GM21528 (cell line): ENCODE results near the gene UVRAG.
"Not testable (repeated sequence)": the region's sequence is repeated elsewhere in the genome, so short reads cannot be mapped to it uniquely, and the experiment has no call there.

Experiments
- ATAC-seq: cut with Tn5 transposase; IDR thresholded peaks from one replicate; pipeline ENCODE4 v1.9.1; 2021; ENCODE audit warnings: mild to moderate bottlenecking, moderate library complexity; ENCODE audit not compliant: unreplicated experiment, low FRiP score

UVRAG gene

DNA sequence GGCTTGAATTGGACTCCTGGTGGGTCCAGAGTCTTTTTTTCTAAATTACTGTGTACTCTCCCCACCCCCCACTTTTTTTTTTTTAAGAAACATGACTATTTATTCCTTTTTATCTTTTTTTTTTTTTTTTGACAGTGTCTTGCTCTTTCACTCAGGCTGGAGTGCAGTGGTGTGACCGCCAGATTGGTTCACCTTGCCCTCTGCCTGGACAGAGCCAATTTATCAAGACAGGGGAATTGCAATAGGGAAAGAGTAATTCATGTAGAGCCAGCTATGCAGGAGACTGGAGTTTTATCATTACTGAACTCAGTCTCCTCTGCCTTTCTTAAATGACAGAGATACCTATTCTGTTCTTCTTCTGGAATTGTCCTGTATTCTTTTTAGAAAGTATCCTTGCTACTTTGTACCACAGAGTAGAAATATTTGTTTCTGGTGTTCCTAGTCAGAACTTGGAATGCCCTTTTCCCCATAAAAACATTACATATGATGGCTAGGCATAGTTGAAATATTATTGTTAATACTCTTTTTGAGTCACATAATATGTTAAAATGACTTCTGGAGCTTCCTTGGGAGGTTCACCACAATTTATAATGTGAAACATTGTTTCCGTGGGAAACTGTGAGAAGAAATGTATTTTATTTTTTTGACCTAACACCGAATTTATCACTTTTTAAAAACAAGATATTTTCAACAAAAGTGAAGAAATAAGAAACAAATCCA lies 95.6 kb downstream of the UVRAG start:
- no peak for ATAC-seq

- no peak for ATAC-seq
Observed at GRCh38 chr11:75911459-75911858, 96.4 kb downstream of the UVRAG start.

GRCh38 chr11:75913984-75914383 lies 99.0 kb downstream of the UVRAG start:
- no peak for ATAC-seq

DNA sequence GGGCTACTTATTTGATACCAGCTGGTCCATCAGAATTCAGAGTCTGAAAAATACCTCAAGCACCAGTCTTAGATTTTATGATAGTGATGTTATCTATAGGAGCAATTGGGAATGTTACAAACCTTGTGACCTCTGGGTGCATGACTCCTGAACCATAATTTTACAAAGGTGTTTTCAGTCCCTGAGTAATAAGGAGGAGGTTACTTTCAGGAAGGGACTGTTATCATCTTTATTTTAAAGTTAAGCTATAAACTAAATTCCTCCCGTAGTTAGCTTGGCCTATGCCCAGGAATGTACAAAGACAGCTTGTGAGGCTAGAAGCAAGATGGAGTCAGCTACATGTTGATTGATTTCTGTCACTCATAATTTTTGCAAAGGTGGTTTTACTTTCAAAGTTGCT lies 101.9 kb downstream of the UVRAG start:
- ATAC-seq = no peak

- no peak for ATAC-seq
Observed at GRCh38 chr11:75918331-75918730, 103.3 kb downstream of the UVRAG start.

- no peak for ATAC-seq
Observed at GRCh38 chr11:75919525-75919924, 104.5 kb downstream of the UVRAG start.

- ATAC-seq = no peak
Observed at GRCh38 chr11:75920848-75921247, 105.8 kb downstream of the UVRAG start.

GRCh38 chr11:75921808-75922207 lies 106.8 kb downstream of the UVRAG start:
- ATAC-seq = no peak

DNA sequence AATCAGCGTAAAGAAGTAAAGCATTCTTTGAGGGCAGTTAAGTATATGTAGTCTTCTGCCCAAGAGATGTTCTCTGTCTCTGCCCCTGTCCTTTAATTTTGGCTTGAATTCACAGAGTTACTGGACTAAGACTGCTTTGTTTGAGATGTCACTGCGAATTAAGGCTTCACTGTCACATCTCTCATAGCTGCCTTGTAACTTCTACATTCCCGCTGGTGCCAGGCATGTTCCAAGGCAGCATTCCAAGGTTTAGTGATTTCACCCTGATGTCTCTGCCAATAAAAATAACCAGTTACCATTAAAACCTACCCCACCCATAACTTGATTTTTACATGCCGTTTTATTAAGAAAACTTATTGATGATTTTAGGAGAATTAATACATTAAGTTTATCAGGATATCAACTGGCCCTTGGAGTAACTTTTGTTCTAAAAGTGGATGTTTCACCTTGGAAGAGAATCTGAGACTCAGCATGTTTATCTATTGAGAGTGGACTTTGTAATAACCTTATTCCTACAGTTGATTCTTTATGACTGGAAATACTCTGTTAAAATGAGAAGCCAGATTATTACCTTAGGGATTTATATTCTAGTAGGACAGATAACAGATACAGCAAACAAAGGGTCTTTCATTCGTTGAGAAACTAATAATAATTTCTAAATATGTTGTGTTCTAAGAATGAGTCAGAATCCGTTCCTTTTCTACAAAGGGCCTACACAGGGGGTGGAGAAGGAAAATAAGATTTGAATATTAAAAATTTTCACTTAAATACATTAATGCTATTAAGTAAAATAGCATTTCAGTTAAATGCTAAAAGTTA lies 110.2 kb downstream of the UVRAG start:
- ATAC-seq = no peak

DNA sequence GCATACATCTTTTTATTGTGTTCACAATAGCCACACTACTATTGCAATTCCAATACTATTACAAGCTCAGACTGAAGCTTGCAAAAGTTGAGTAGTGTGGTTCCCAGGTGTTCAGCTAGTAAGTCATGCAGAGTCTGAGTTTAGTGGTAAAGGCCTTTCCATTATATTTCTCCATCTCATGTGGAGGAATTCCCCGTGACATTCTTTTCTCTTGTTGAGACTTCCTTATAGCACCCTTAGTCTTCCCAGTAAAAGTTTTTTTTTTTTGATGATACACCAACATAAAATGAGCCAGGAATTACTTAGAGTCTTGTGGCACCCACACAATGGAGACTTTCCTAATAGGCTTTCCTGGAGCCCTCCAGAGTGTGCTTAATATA lies 110.8 kb downstream of the UVRAG start:
- no peak for ATAC-seq

DNA sequence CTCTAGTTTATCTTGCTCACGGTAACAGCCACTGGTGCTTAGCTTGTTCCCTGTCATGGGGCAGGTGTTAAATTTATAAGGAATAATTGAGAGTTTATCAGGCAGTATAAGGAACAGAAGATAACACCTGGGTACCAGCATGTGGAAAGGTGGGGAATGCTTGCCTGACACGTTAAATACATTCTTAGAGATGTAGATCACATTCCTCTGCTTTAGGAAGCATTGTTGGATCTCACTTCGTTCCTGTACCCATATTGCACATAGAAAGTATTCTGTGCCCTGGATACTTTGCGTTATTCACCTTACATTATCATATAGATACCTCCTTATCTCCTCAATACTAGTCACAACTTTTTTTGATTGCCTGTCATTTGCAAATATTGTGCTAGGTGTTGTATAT lies 114.7 kb downstream of the UVRAG start:
- ATAC-seq = no peak

GRCh38 chr11:75930534-75930933 lies 115.5 kb downstream of the UVRAG start:
- ATAC-seq = no peak

DNA sequence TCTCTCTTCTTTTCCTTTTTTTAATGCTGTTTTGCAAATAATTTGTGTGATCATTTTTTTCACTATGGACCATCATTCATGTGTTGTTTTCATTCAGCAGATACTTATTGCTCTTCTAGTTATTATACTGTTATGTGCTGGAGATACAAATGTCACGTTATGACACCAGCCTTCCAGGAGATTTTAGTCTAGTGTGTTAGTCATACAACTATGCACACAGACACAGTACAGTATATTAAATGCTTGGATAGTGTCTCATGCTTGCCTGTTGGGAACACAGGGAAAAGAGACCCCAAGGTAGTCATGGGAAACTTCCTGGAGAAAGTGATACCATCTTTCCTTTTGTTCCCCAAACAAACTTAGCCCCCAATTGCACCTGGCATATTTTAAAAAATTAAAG lies 116.1 kb downstream of the UVRAG start:
- no peak for ATAC-seq

GRCh38 chr11:75933736-75934135 lies 118.7 kb downstream of the UVRAG start:
- not testable (repeated sequence) for ATAC-seq

DNA sequence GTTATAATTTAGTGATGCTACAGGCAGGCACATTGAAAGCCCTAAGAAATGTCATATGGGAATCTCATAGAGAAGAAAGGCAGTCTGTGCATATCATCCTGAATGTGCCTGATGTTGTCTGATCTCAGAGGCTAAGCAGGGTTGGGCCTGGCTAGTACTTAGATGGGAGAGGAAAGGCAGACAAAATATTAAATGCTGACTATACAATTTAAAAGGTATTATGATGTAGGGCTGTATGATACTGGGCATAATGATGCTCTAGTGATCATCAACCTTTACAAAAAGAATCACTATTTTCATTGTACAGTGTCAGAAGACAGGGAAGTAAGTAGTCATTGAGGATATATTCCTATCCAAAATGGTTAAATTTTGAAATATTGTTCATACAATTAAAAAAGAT lies 119.8 kb downstream of the UVRAG start:
- ATAC-seq = no peak

DNA sequence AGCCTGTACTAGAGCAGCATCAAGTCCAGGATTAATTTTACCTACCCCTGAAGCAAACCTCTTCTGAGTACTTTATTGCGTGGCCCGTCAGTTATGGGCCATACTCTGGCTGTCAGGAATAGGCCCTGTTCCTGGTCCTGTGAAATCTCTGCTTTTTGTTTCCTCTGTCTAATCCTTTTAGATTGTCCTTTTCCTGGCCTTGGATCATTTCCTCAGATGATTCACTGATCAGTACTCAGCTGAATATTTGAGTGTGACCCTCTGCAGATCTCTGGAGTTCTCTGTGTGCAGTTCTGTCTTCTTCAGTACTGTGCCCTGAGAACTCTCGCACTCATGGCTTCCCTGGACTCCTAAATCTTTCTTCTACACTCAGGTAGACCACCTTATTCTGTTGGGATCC lies 123.5 kb downstream of the UVRAG start:
- ATAC-seq = no peak

- no peak for ATAC-seq
Observed at GRCh38 chr11:75939516-75939915, 124.5 kb downstream of the UVRAG start.

DNA sequence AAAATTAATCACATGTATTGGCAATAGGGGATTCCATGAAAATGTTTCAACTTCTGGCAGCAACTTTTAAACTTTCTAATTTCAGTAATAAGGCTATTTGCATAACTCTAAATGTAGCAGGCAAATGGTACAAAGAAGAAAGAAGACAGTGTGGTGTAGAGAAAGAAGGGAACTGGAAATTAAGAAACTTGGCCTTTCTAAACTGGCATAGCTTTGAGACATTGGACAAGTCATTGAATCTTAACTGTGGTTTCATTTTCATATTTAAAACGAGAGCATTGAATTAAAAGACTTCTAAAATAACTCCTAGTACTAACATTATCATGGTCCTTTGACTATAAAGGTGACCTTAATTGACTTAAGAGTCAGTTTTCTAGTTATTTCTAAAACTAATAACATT lies 125.0 kb downstream of the UVRAG start:
- ATAC-seq = no peak

- no peak for ATAC-seq
Observed at GRCh38 chr11:75940911-75941310, 125.9 kb downstream of the UVRAG start.

GRCh38 chr11:75944515-75944914 lies 129.5 kb downstream of the UVRAG start:
- ATAC-seq = no peak

- no peak for ATAC-seq
Observed at GRCh38 chr11:75945446-75945845, 130.4 kb downstream of the UVRAG start.

DNA sequence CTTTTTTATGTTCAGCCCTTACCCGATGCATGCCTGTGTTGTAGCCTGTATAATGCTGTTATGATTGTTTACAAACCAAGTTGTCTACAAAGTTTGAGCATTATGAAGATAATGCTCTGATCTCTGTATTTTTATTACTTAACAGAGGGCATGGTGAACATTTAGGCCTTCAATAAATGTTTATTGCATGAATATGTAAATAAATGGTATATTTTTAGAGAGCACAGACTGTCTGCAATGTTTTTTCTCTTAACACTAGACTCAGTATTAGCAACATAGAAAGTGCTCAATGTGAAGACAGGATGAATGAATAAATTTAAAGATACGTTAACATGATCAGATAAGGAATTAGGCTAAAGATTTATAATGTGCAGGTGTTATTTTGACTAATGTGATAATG lies 130.9 kb downstream of the UVRAG start:
- ATAC-seq = no peak
